ENCODE data around the gene ST3GAL3.
"Not testable (repeated sequence)": the region's sequence is repeated elsewhere in the genome, so short reads cannot be mapped to it uniquely, and the experiment has no call there.

ST3GAL3 gene

DNA sequence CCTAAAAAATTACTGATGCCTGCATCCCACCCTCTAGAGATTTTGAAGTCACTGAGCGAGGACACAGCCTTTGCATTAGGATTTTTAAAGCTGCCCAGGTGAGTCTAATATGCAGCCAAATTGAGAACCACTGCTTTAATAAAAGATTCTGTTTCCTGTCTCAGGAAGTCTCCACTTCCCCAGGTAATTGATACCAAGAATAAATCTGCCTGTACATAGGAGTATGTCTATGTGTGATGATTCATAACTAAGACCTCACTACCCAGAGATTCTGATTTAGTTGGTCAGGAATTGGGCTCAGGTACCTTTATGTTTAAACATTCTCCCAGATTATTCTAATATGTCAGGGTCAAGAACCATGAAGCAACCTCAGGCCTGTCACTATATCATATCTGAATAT lies 117.5 kb downstream of the ST3GAL3 start:
- no peak for TF ChIP-seq FOXA1 (IDR thresholded peaks at IDR 0.05)
- no peak for TF ChIP-seq SUZ12 (IDR thresholded peaks at IDR 0.05)
- TF ChIP-seq FOXK2 (IDR thresholded peaks at IDR 0.05): no peak
- TF ChIP-seq, protein P1, sequence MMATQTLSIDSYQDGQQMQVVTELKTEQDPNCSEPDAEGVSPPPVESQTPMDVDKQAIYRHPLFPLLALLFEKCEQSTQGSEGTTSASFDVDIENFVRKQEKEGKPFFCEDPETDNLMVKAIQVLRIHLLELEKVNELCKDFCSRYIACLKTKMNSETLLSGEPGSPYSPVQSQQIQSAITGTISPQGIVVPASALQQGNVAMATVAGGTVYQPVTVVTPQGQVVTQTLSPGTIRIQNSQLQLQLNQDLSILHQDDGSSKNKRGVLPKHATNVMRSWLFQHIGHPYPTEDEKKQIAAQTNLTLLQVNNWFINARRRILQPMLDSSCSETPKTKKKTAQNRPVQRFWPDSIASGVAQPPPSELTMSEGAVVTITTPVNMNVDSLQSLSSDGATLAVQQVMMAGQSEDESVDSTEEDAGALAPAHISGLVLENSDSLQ (IDR thresholded peaks at IDR 0.05): no peak
- no peak for DNase-seq (ENCODE audit: extremely low spot score)
- CTCF ChIA-PET: no interaction called here
- POLR2A ChIA-PET: no interaction called here

DNA sequence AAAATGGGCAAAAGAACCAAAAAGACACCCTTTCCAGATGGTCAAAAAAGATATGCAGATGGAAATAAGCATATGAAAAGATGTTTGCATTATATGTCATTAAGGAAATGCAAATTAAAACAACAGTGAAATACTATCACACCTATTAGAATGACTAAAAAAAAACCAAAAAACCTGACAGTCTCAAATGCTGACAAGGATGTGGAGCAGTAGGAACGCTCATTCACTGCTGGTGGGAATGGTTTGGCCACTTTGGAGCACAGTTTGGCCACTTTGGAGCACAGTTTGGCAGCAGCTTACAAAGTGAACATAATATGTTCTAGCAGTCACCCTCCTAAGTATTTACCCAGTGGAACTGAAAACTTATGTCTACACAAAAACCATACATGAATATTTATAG lies 121.2 kb downstream of the ST3GAL3 start:
- CTCF ChIA-PET: no interaction called here
- POLR2A ChIA-PET: no interaction called here
- TF ChIP-seq ARNT (IDR thresholded peaks at IDR 0.05) (no peak), FOXK2 (IDR thresholded peaks at IDR 0.05) (no peak), CTBP1 (IDR thresholded peaks at IDR 0.05; ENCODE audit: borderline replicate concordance) (no peak), ZNF384 (IDR thresholded peaks at IDR 0.05) (no peak), FOXA1 (IDR thresholded peaks at IDR 0.05) (no peak), FOXM1 (IDR thresholded peaks at IDR 0.05; ENCODE audit: borderline replicate concordance) (no peak), LEF1 (IDR thresholded peaks at IDR 0.05; ENCODE audit: borderline replicate concordance) (no peak), TARDBP (IDR thresholded peaks at IDR 0.05) (no peak), HDGF (IDR thresholded peaks at IDR 0.05; ENCODE audit: borderline replicate concordance) (no peak), BHLHE40 (IDR thresholded peaks at IDR 0.05; ENCODE audit: borderline replicate concordance) (no peak), NFRKB (IDR thresholded peaks at IDR 0.05) (no peak), L3MBTL2 (conservative IDR thresholded peaks at IDR 0.05) (no peak), SUZ12 (IDR thresholded peaks at IDR 0.05) (no peak), SP1 (IDR thresholded peaks at IDR 0.05) (no peak), ELF4 (IDR thresholded peaks at IDR 0.05) (no peak)
- TF ChIP-seq, protein P1 (IDR thresholded peaks at IDR 0.05): no peak
- no peak for DNase-seq (ENCODE audit: extremely low spot score)

DNA sequence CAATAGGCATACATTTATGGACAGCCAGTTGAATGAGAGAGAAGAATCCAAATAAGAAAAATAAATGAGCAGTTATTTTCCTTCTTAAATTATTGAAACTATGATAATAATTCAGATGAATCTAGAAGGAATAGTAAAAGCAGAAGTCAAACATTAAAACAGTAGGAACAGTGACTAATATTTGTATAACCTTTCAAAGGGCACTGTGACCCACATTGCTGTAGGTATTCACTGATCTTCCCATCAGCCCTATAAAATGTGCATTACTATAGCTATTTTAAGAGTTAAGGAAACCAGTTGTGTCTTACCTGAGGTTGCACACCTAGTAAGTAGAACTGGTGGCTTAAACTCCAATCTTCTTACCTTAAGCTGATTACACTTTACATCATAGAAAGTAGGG lies 123.5 kb downstream of the ST3GAL3 start:
- no peak for TF ChIP-seq TARDBP (IDR thresholded peaks at IDR 0.05)
- TF ChIP-seq SP1 (IDR thresholded peaks at IDR 0.05): no peak
- no peak for TF ChIP-seq HDGF (IDR thresholded peaks at IDR 0.05; ENCODE audit: borderline replicate concordance)
- TF ChIP-seq FOXK2 (IDR thresholded peaks at IDR 0.05): no peak
- CTCF ChIA-PET: no interaction called here
- POLR2A ChIA-PET: no interaction called here
- DNase-seq (ENCODE audit: extremely low spot score): no peak

DNA sequence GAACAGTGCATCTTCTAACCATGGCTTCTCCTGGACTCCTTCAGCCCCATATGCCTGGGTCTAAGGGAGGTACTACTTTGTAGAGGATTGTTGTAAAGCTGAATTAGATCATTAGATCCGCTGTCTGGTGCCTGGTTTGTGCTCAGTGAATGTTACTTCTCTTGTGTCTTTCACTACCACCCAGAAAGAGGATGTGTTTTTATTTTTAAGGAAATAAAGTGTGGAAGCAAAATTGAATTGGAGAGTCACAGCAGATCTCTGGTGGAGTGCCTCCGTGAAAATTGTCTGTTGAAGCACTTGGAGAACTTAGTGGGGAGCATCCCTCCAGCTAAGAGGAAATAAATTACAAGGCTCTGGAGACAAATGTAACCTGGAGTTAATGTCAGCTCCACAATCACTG lies 124.5 kb downstream of the ST3GAL3 start:
- POLR2A ChIA-PET: no interaction called here
- DNase-seq (ENCODE audit: extremely low spot score): no peak

DNA sequence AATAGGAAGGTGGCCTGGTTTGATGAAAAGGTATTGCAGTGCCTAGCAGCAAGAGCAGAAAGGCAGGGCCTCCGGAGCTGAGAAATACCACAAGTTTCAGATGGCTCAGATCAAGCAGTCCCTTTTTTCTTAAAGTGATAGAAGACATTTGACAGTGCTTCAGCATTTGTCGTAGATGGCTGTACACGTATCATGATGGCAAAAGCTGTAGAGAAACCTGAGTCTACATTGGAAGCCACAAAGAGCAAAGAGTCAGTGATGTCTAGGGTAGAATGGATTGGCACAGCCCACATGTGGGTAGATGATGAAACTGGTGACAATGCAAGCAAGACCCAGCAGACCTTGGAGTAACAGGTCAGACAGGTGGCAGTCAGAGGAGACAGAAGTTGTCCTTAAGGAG lies 124.9 kb downstream of the ST3GAL3 start:
- no peak for TF ChIP-seq ARNT (IDR thresholded peaks at IDR 0.05)
- ChIA-PET CTCF (no interaction called here), POLR2A (interaction anchor here (0.6 kb wide), 1 partner anchor 888 kb away, joined by 3 read pairs; no protein-coding TSS in a partner anchor)
- DNase-seq (ENCODE audit: extremely low spot score): no peak

More for the DNA sequence above, 124.5 kb downstream of the ST3GAL3 start:
- TF ChIP-seq BHLHE40 (IDR thresholded peaks at IDR 0.05; ENCODE audit: borderline replicate concordance) (no peak), NFRKB (IDR thresholded peaks at IDR 0.05) (no peak)
- CTCF ChIA-PET: no interaction called here

DNA sequence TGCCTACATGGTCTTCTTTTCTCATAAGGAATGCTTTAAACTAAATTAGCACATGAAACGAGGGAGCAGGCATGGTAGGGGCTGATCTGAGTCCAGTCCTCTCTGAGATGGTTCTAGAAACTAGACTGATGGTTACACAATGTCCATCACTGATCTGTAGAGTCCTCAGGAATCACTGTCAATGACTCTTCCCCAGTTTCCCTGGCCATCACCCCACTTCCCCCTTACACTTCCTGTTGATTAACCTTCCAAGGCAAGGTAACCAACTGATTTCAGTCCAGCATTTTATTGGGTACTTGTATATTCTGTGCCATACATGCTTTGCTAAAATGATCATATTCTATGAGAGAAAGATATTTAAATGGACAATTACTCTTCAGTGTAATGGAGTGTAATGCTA lies 125.7 kb downstream of the ST3GAL3 start:
- CTCF ChIA-PET: no interaction called here
- no peak for DNase-seq (ENCODE audit: extremely low spot score)

DNA sequence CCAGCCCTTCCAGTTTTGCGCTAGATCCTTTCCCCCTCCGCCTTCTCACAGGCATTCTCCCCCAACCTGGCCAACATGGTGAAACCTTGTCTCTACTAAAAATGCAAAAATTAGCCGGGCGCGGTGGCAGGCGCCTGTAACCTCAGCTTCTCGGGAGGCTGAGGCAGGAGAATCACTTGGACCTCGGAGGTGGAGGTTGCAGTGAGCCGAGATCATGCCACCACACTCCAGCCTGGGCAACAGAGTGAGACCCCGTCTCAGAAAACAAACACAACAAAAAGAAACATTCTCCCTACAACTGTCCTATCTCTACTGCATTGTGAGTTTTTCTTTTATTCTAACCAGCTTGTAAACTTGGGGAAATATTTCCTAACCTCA lies 126.6 kb downstream of the ST3GAL3 start:
- DNase-seq (ENCODE audit: extremely low spot score); POLR2A ChIA-PET; CTCF ChIA-PET: not testable (repeated sequence)

More for the DNA sequence above, 125.7 kb downstream of the ST3GAL3 start:
- no peak for TF ChIP-seq ZNF384 (IDR thresholded peaks at IDR 0.05)
- TF ChIP-seq FOXK2 (IDR thresholded peaks at IDR 0.05): no peak
- no peak for TF ChIP-seq ARNT (IDR thresholded peaks at IDR 0.05)
- no peak for TF ChIP-seq ELF4 (IDR thresholded peaks at IDR 0.05)
- TF ChIP-seq FOXA1 (IDR thresholded peaks at IDR 0.05): no peak
- no peak for TF ChIP-seq LEF1 (IDR thresholded peaks at IDR 0.05; ENCODE audit: borderline replicate concordance)
- TF ChIP-seq FOXM1 (IDR thresholded peaks at IDR 0.05; ENCODE audit: borderline replicate concordance): no peak
- TF ChIP-seq, protein P1 (IDR thresholded peaks at IDR 0.05): no peak
- no peak for TF ChIP-seq L3MBTL2 (conservative IDR thresholded peaks at IDR 0.05)
- TF ChIP-seq NFRKB (IDR thresholded peaks at IDR 0.05): no peak
- TF ChIP-seq SUZ12 (IDR thresholded peaks at IDR 0.05): no peak
- TF ChIP-seq TARDBP (IDR thresholded peaks at IDR 0.05): no peak
- no peak for TF ChIP-seq SP1 (IDR thresholded peaks at IDR 0.05)
- TF ChIP-seq HDGF (IDR thresholded peaks at IDR 0.05; ENCODE audit: borderline replicate concordance): no peak
- no peak for TF ChIP-seq BHLHE40 (IDR thresholded peaks at IDR 0.05; ENCODE audit: borderline replicate concordance)
- TF ChIP-seq CTBP1 (IDR thresholded peaks at IDR 0.05; ENCODE audit: borderline replicate concordance): no peak
- POLR2A ChIA-PET: no interaction called here
